AG09319 (cell line): ENCODE results near the gene RBM5.

Experiments
- DNase-seq: peaks from one replicate; pipeline ENCODE4 v3.0.0-alpha.2; 2010; ENCODE audit warnings: low read depth; ENCODE audit errors: extremely low read depth
- TF ChIP-seq, protein P1 (sequence below): IDR thresholded peaks from 2 replicates; pipeline ENCODE4 v1.5.1; 2011; ENCODE audit warnings: low read depth, mild to moderate bottlenecking, inconsistent platforms, low read length, moderate library complexity

Gene RBM5

DNA sequence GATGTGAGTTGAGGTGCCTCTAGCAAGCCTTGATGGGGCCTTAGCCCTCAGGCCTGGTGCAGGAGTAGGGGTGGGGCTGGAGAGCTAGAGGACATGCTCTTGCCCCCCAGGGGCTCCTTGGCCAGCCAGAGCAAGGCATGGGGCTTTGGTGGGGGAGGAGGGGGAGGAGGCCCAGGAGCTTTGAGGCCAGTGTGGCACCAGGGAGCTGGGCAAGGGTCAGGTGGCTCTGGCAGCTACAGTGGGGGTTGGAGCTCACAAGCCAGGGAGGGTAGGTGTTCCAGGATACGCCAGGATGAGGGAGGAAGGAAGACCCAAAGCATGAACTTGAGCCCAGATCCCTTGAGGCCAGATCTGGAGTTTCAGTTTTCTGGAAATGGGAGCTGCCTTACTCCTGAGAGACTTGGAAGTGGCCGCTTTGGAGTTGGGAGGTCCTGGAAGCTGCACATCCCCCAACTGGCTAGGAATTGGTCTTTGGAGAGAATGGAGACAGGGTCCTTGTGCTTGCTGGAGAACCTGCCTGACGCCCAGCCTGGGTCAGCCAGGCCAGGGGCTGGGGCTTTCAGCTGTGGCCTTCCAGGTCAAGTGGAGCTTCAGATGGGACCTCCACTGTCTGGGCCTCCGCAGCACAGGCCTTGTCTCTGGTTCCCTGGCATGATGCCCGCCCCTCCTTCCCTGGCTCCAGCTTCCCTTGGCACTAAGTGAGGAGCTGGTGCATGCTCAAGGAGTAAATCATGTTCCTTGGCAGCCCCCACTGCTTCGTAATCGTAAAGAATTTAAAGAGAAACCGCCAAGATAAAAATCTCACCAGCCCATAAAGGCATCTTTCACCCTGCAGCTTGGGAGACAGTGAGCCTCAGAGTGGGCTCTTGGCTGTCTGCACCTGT, 75.1 kb downstream of the RBM5 start:
- peak; percentile 81 for DNase-seq

DNA sequence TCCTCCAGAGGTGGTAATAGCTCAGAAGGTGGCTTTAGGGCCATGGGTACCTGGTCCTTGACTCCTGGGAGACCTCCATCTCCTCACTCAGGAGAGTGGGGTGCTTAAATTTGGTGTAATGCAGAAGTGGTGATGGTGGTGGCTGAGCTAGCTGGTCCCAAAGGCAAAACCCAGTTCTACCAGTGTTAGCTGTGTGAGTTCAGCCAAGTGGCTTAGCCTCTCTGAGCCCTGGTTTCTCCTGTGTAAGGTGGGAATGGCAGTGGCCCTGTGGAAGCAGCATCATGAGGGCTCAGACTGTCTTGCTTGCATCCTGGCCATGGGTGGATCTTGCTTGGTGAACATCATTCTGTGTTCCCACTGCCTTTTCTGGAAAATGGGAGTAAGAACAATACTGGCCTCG, 75.8 kb downstream of the RBM5 start:
- DNase-seq: no peak
- TF ChIP-seq, protein P1, sequence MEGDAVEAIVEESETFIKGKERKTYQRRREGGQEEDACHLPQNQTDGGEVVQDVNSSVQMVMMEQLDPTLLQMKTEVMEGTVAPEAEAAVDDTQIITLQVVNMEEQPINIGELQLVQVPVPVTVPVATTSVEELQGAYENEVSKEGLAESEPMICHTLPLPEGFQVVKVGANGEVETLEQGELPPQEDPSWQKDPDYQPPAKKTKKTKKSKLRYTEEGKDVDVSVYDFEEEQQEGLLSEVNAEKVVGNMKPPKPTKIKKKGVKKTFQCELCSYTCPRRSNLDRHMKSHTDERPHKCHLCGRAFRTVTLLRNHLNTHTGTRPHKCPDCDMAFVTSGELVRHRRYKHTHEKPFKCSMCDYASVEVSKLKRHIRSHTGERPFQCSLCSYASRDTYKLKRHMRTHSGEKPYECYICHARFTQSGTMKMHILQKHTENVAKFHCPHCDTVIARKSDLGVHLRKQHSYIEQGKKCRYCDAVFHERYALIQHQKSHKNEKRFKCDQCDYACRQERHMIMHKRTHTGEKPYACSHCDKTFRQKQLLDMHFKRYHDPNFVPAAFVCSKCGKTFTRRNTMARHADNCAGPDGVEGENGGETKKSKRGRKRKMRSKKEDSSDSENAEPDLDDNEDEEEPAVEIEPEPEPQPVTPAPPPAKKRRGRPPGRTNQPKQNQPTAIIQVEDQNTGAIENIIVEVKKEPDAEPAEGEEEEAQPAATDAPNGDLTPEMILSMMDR: no peak

More for the DNA sequence above, 75.1 kb downstream of the RBM5 start:
- TF ChIP-seq, protein P1: no peak

DNA sequence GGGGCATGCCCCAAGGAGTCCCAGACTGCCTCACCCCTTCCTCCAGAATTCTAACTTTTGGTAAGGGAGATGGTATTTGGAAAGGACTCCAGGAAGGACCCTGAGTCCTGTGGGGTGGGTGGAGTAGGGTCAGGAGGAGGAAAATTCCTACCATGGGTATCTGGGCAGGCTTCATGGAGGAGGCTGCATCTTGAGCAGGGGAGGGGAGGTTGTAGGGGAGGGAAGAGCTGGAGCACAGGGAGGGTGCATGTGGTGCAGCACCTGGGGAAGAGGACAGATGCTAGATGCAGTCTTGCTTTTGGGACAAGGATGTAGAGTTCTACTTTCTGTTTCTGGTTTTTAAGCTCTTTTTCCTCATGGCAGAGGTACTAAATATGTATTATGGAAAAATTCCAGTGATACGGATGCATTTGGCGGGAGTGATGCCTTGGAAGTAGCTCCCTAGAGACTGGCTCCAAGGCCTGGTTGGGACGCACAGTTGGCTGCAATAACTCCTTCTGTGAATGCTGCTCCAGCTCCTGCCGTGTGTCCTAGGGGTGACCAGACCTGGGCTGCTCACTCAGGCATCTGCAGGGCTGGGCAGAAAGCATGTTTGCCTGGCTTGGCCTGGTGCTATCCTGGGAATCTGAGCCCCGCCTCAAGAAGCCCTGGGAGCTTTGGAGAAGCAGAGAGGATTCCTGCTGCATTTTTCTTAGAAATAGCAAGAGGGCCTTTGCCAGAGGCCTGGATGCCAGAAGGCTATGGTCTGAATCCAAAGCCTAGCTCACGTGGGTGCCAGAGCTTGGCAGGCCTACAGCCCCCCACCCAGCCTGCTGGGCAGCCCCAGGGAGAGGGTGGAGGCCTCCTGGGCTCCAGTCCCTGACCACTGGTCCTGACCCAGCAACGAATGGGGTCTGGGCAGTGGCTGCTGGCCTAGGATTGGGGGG, 76.5 kb downstream of the RBM5 start:
- TF ChIP-seq, protein P1: no peak
- DNase-seq: peak; percentile 40

DNA sequence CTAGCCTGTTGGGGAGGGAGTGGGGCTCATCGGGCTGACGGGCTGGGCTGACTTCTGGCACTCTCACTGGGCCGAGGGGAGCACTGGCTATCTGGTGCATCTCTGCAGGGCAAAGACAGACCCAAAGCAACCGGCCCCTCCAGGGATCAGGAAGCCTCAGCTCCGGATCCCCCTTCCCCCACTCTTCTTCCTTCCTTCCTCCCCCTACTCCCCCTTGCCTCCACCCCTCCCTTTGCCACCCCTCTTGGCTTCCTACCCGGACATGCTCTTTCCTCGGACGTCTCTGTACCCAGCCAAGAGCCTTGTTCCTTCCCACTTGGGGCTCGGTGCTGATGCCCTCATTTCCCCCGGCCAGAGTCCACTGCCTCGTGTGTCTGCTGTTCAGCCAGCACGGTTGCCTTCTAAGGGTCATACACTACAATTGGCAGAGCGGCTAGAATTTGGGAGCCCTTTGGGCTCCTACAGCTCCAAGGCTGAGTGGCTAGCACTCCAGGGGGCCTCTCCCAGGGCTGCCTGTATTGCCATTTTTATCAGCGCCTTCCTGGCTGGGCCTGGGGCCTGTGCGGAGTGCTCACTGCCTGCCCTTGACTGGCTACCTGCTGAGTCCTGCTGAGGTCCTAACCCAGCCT, 77.3 kb downstream of the RBM5 start:
- TF ChIP-seq, protein P1: no peak
- no peak for DNase-seq

DNA sequence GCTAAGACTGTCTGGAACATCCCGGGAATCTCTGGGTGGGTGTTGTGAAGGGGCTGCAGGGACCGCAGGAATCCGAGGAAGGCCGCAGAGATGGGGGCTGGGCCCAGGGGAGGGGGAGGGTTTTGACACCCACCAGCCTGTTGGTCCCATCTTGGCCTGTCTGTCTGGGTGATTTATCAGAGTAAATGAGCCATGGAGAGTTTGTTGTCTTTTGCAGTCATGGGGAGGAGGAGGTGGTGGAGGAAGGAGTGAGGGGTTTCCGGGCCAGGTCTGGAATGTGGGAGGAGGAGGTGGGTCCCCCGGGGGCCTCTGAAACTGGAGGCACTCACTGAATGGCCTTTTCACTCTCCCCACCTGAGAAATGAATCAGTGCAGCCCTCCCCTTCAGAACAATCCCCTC, 77.9 kb downstream of the RBM5 start:
- no peak for DNase-seq
- TF ChIP-seq, protein P1: no peak

DNA sequence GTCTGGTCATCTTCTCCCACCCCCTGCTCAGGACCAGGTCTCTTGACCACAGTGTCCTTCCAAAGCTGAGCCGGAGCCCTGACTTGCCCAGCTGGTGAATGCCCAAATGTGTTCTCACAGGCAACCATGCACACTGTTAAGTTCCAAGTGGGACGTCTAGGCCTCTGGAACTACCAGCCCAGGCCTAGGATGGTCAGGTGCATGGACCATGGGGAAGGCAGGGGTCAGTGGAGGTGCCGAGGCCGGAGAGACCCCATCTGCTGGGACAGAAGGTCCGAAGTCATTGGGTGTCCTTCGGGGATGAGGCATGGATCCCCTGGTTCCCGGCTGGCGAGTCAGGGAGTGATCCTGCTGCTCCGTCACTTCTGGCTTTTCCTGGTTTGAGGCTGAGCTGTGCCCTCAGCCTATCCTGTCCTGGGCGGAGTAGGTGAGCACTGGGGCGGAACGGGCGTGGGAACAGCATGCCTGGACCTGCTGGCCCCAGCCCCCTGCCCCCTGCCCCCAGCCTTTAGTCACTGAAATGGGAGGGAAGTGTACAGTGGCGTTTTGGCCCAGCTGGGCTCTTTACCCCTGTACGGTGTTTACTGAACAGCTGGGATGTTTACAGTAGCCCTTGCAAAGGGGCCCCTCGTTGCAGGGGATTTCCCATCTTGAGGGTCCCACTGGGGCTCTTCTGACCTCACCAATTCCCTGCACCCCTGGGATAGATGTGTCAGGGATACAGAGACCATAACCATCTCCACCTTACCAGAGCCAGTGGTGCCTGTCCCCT, 78.5 kb downstream of the RBM5 start:
- no peak for DNase-seq
- TF ChIP-seq, protein P1: no peak
